Fibroblast of skin of back (primary cell): ENCODE data around the gene PTPRD.

Experiments used
- DNase-seq: peaks from one replicate; pipeline ENCODE4 v3.0.0-alpha.2; 2013

PTPRD gene

GRCh38 chr9:8856396-8857067, 1756.3 kb downstream of the PTPRD start:
- no peak for DNase-seq

DNA sequence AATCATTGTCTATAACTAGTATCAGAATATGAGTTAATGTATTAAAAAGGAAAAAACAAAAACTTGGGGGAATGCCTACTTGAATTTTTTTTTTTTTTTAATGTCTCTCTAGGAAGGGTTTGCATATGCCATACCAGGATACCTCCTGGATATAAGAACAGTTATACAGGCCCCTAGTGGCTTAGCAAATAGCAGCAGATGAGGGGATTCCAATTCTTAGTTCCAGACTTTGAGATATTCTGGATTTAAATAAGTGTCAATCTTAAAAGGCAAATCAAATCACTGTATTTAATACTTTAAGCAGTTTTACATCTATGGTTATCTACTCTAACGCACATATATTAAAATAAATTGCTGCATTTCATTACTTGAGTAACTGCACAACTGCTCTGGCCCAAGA, 1757.8 kb downstream of the PTPRD start:
- DNase-seq, result no peak

DNA sequence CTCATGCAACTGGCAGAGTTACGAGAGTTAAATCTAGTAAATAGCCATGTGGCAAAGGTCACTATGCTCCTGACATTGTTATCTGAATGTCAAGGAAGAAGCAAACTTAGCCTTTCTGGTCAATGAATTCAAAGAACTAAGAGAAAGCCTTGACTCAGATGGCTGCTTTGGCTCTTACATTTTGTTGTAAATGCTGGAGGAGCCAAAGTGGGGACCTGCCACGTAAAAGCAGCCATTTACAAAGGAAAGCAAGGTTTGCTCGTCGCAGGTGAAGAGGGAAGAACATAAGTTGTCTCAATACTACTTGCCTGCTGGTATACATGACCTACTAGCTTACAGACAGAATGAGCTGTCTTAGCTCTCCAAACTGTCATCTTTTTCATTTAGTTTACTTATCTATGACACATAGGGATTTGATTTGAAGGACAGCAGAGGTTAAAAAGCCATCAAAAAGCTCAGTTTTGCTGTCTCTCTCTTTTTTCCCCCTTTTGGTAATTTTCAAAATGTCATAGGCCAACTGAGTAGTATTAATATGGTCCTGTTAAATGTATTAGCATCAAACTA, 1760.4 kb downstream of the PTPRD start:
- DNase-seq, result no peak

- no peak for DNase-seq
Measured at GRCh38 chr9:8850914-8851313, 1761.9 kb downstream of the PTPRD start.

DNA sequence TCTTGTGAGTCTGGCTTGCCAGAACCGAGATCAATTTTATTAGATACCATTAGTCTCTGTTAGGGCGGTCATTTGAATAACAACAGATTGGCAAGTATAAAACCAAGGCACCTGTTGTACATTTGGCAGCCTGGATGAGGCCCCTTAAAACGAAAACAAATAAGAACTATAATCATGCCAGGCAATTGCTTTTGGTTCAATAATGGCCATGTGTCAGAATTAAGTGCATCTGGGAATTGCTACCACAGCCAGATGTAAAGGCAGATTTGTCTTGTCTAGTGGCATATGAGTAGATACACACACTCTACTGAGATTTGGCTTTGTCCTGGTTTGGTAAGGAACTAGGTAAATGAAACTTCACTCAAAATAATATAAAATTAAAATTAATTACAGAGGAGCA, 1767.0 kb downstream of the PTPRD start:
- no peak for DNase-seq

DNA sequence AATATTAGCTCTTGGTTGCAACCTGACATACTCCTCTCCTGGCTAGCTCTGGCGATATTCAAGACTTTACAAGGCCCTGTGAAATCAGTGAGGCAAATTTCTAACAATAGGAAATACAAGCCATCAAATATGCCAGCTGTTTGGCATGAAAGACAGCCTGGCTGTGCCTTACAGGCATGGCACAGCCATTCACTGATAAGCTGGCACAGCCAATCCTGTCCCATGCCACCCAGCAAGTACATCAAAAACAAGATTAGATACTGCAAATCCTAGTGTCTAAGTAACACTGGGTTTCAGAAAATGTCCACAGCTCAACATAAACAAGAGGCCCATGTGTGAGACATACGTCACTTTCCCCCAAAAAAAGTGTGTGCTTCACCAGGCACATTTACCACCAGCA, 1767.4 kb downstream of the PTPRD start:
- no peak for DNase-seq

GRCh38 chr9:8844549-8844948, 1768.3 kb downstream of the PTPRD start:
- no peak for DNase-seq

GRCh38 chr9:8842402-8843193, 1770.2 kb downstream of the PTPRD start:
- no peak for DNase-seq

DNA sequence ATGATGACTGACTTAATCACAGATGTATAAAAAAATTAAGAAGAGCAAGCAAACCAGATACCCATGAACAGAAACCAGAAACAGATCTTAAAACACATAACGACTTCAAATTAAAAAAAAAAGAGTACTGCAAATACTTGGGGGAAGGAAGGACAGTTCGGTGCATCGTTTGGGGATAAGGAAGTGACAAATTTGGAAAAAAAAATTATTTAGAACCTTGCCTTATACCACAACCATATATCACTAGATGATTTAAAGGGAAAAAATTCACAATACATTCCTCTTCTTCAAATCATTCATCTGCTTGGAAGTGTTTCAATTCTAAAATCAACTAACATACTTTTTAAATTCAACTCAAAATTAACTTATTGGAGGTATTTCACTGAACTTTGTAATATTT, 1774.7 kb downstream of the PTPRD start:
- DNase-seq, result peak; percentile 61

DNA sequence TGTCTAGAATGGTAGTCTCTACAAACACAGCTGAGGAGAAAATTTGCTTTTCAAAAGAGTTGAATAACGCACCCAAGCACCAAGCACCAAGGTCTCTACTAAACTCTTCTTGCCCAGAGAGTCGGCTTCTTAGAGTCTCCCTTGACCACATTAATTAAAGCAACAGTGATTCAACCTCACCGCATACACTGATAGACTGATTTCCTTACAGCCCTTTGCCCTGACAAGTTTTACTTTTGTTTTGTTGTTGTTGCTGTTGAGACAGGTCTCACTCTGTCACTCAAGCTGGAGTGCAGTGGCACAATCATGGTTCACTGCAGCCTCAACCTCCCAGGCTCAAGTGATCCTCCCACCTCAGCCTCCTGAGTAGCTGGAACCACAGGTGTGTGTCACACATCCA, 1777.5 kb downstream of the PTPRD start:
- no peak for DNase-seq

DNA sequence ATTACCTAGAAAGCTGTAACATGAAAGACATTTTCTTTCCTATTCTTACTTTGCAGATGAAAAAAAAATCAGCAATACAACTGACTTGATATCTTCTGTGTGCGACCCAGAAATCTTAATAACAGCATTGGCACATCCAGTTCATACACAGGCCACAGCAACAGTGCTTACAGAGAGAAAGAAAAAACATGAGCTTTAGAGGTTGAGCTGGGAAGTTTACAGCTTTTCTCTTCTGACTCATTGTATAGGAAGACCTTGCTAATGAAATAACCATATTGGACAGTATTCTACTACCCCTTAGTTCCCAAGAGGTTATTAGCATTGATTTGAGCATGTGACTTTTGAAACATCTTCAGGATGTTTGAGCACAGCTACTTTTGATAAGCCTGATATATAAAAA, 1779.8 kb downstream of the PTPRD start:
- peak; percentile 28 for DNase-seq

GRCh38 chr9:8832386-8832785, 1780.4 kb downstream of the PTPRD start:
- DNase-seq, result no peak

GRCh38 chr9:8831568-8831967, 1781.2 kb downstream of the PTPRD start:
- DNase-seq, result no peak

- peak; percentile 33 for DNase-seq
Measured at GRCh38 chr9:8826281-8826680, 1786.5 kb downstream of the PTPRD start.

DNA sequence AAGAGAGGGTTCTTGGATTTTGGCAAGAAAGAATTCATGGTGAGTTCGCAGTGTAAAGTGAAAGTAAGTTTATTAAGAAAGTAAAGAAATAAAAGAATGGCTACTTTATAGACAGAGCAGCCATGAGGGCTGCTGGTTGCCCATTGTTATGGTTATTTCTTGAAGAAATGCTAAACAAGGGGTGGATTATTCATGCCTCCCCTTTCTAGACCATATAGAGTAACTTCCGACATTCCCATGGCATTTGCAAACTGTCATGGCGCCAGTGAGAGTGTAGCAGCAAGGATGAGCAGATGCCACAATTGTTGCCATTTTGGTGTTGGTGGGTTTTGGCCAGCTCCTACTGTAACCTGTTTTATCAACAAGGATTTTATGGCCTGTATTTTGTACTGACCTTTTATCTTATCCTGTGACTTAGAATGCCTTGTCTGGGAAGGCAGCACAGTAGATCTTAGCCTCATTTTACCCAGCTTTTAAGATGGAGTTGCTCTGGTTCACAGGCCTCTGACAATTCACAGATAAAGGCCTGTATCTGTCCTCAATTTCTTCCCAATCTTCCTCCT, 1787.1 kb downstream of the PTPRD start:
- no peak for DNase-seq

DNA sequence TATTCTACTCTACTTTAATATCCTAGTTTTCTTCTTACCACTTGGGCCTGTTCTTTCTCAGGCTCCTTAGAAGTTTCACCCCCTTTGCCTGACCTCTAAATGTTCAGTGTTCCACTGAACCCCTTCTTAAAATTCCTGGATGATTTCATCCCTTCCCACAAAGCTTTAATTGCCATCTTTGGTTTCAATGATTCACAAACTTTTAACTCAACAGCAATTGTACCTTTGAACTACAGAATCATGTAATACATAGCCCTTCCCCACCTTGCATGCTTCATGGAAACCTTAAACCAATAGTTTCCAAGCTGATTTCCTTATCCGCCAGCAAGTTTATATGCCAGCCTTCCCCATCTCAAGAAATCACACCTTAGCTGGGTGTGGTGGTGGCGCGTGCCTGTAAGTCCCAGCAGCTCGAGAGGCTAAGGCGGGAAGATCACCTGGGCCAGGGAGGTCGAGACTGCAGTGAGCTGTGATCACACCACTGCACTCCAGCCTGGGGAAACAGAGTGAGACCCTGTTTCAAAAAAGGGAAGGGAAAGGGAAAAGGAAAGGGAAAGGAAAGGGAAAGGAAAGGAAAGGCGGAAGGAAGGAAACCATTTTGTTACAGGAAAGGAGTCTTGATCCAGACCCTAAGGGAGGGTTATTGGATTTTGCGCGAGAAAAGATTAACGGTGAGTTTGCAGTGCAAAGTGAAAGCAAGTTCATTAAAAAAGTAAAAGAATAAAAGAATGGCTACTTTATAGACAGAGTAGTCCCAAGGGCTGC, 1789.5 kb downstream of the PTPRD start:
- DNase-seq, result no peak

DNA sequence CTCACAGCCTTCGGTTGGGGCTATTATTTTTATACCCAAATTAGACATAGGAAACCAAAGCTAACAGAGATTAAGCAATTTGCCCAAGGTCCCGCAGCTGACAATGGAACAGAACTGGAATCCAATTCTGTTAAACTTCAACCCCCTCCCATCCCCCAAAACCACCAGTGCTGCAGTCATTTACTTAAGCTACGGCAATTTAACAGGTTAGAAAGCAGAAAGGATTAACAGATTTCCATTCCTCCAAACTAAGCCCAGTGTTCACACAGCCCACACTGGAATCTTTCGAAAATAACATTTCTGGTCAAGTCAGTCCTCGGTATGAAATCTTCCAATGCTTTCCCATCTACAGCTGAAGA, 1790.2 kb downstream of the PTPRD start:
- no peak for DNase-seq

DNA sequence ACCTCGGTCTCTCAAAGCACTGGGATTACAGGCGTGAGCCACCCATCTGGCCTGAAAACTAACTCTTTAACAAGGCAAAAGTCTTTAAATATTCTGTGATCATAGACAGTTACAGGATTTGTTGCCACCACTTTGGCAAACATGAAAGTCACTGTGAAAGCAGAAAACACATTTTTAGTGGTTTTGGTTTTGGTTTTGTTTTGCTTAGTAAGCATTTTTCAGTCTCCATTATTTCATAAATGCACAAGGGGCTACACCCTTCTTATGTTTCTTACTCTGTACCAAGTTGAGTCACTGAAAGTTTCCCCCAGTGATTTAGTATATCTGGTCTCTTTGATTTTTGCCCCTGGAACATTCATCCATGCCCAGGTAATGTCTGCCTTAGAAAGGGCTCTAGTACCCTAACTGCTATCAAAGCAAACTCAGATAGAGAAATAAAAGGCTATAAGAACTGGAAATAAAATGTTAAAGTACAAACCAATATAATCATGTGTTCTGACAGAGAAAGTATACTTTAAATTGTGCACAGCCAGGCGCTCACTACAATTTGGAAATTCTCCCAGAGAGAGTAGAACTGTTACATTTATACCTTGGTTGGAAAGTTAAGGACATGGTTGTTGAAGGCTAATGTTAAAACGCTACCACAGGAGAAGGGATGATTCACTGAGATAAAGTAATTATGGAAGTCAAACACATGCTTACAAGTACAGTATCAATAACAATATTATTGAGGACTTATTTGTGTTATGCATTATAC, 1790.7 kb downstream of the PTPRD start:
- peak; percentile 25 for DNase-seq

GRCh38 chr9:8817335-8817734, 1795.5 kb downstream of the PTPRD start:
- DNase-seq, result no peak

DNA sequence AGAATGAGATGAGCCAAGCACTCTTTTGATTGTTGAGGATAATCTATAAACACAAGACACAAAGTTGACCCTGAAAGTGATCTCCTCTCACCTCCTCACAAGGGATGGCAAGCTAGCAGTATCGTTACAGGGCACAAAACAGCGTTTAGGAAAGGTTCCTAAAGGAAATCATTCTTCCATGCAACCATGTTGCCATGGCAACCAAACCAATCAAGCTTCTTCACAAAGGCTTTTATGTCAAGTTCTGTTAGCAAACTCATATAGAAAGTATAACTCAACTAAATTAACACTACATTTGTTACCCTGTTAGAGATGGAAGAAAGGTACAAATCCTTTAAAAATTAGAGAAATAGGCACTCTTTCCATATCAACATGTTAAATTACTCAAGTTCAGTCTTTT, 1796.4 kb downstream of the PTPRD start:
- DNase-seq, result no peak

- no peak for DNase-seq
Measured at GRCh38 chr9:8815931-8816330, 1796.9 kb downstream of the PTPRD start.

DNA sequence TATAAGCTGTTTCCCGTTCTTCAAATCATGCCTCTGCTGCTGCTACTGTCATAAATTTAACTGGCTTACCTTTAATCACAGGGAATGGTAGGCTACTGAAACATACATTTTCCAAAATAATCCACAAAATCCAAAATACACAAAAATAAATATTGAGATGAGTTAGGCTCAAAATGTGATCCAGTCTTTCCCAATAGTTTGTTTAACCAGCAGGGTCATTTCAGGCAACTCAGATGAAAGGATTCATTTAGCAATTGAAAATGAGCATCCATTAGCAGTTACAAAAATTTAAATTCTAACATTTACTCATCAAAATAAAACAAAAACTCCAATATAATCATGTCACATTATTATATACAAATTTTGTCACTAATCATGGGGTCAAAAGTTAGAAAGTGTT, 1797.6 kb downstream of the PTPRD start:
- DNase-seq, result no peak
